K562 (cell line): Measurements from ENCODE around the gene CCR6. TPM values are rescaled to one million over a fixed set of nuclear protein-coding genes. Genes with fewer than 3 reads are reported as not detected.

Experiments used
- ATAC-seq: fragments of 200-7000 bp; cut with Tn5 transposase; 3 replicates; pipeline ENCODE4 v1.9.1; 2020; ENCODE audit warnings: moderate library complexity
- BruUV-seq: library from RNA; stranded (reverse); fragments of 400-500 nt; replicated peaks from 2 replicates; lab custom pipeline; 2021; lab: Mats Ljungman, UMichigan
- CTCF ChIA-PET: fragments of 300-600 bp; formaldehyde crosslinking; extraction: SDS; loops from one replicate; lab custom pipeline; 2021; ENCODE audit warnings: low intra/inter-chr PET ratio; lab: Yijun Ruan, JAX
- POLR2A ChIA-PET: fragments of 300-600, 350-650 bp; sonication (Branson Sonifier 250); formaldehyde crosslinking; extraction: SDS; loops from one replicate; lab custom pipeline; 2021; ENCODE audit warnings: antibody characterized with exemption, inconsistent platforms; lab: Yijun Ruan, JAX
- DNase-seq, 4 experiments: peaks; one replicate each; pipeline versions ENCODE4 v3.0.0 to v3.0.0-alpha.2; 2011 to 2018; ENCODE audit warnings: low spot score in 3 of 4, mixed read lengths in 3 of 4; ENCODE audit errors: extremely low read depth in 1 of 4
- FAIRE-seq: peaks from 2 replicates; lab custom pipeline; 2011; peaks lifted over from hg19 to GRCh38; lab: Jason Lieb, UNC
- H2AFZ ChIP-seq: 2 replicates; pipeline ENCODE4 v1.6.0; 2011; ENCODE audit warnings: low read depth, low read length, control low read depth, inconsistent platforms
- H3K27ac ChIP-seq: fragments of 200-600 bp; 3 replicates; pipeline ENCODE4 v1.8.0; 2011; ENCODE audit warnings: low read depth, mild to moderate bottlenecking, control low read depth, inconsistent platforms, low read length, moderate library complexity, mixed read lengths; ENCODE audit errors: extremely low read depth
- H3K27me3 ChIP-seq, 2 experiments: fragments of 300-600 bp in 1 of 2; 2 replicates in 1 of 2; 3 replicates in 1 of 2; pipeline versions ENCODE4 v1.6.0 to v1.8.0; 2011; ENCODE audit warnings: inconsistent platforms in 2 of 2, low read length in 2 of 2, mild to moderate bottlenecking in 1 of 2, mixed read lengths in 1 of 2, moderate library complexity in 1 of 2; ENCODE audit not compliant: control insufficient read depth in 2 of 2, insufficient read depth in 2 of 2
- H3K36me3 ChIP-seq: fragments of 300-600 bp; 3 replicates; pipeline ENCODE4 v1.8.0; 2011; ENCODE audit warnings: mild to moderate bottlenecking, low read length, inconsistent platforms; ENCODE audit not compliant: control insufficient read depth, insufficient read depth
- H3K4me1 ChIP-seq, 2 experiments: fragments of 200-600 bp in 1 of 2; replicated peaks in 1 of 2; 2 replicates in 1 of 2; 3 replicates in 1 of 2; pipeline versions ENCODE4 v1.5.1 to v1.8.0; 2011; ENCODE audit warnings: inconsistent platforms in 2 of 2, low read length in 2 of 2, mild to moderate bottlenecking in 1 of 2, mixed read lengths in 1 of 2, moderate library complexity in 1 of 2; ENCODE audit not compliant: control insufficient read depth in 2 of 2, insufficient read depth in 2 of 2
- H3K4me2 ChIP-seq: 2 replicates; pipeline ENCODE4 v1.6.1; 2011; ENCODE audit warnings: low read length, control low read depth, inconsistent platforms, mixed read lengths; ENCODE audit not compliant: insufficient read depth
- H3K4me3 ChIP-seq: fragments of 200-600 bp; sonication (generic), shearing (Covaris generic); 2 replicates; pipeline ENCODE4 v1.5.1; 2016; ENCODE audit warnings: control low read depth, inconsistent platforms
- H3K79me2 ChIP-seq: fragments of 200-600 bp; 3 replicates; pipeline ENCODE4 v1.8.0; 2011; ENCODE audit warnings: low read length, inconsistent platforms; ENCODE audit not compliant: control insufficient read depth, insufficient read depth
- H3K9ac ChIP-seq, 2 experiments: 2 replicates each; pipeline versions ENCODE4 v1.6.0 to v1.6.1; 2011; ENCODE audit warnings: low read depth in 2 of 2, low read length in 2 of 2, control low read depth in 1 of 2, inconsistent platforms in 1 of 2, mild to moderate bottlenecking in 1 of 2, mixed read lengths in 1 of 2; ENCODE audit not compliant: insufficient read depth in 1 of 2
- H3K9me1 ChIP-seq: one replicate; pipeline ENCODE4 v1.6.0; 2011; ENCODE audit warnings: inconsistent platforms, mild to moderate bottlenecking, low read length, moderate library complexity; ENCODE audit not compliant: control insufficient read depth, insufficient read depth
- H3K9me3 ChIP-seq: replicated peaks from 2 replicates; pipeline ENCODE4 v1.5.1; 2011; ENCODE audit warnings: low read depth, low read length, inconsistent platforms; ENCODE audit not compliant: control insufficient read depth, insufficient read depth
- H4K20me1 ChIP-seq: replicated peaks from 2 replicates; pipeline ENCODE4 v1.6.1; 2011; ENCODE audit warnings: low read length, inconsistent platforms, mixed read lengths; ENCODE audit not compliant: control insufficient read depth, insufficient read depth
- CSDE1 ChIP-seq, 2 experiments: fragments of 450-650 bp; IDR thresholded peaks; 2 replicates each; pipeline ENCODE4 v1.6.1; 2016; ENCODE audit warnings: mild to moderate bottlenecking in 1 of 2
- EP300 ChIP-seq: IDR thresholded peaks from 2 replicates; pipeline ENCODE4 v1.6.1; 2012; ENCODE audit warnings: low read length, improper control_type of control experiment
- FOXA3 ChIP-seq, 2 experiments: fragments of 450-650 bp in 1 of 2; sonication (generic) in 1 of 2; formaldehyde crosslinking; IDR thresholded peaks in 1 of 2; conservative IDR thresholded peaks in 1 of 2; 2 replicates each; pipeline versions ENCODE4 v1.4.0 to v1.8.0; 2020 to 2022; ENCODE audit warnings: mild to moderate bottlenecking in 2 of 2, missing genetic modification reagents in 1 of 2
- FOXM1 ChIP-seq, 2 experiments: fragments of 450-650 bp in 1 of 2; sonication (generic) in 1 of 2; formaldehyde crosslinking in 1 of 2; IDR thresholded peaks; 2 replicates each; pipeline versions ENCODE4 v1.6.1 to v1.9.0; 2017 to 2022; ENCODE audit warnings: low read depth in 2 of 2, mild to moderate bottlenecking in 2 of 2, missing genetic modification reagents in 1 of 2, moderate library complexity in 1 of 2
- HDAC3 ChIP-seq: fragments of 450-650 bp; IDR thresholded peaks from 2 replicates; pipeline ENCODE4 v1.6.1; 2018; ENCODE audit warnings: borderline replicate concordance, mild to moderate bottlenecking, moderate library complexity; ENCODE audit not compliant: partially characterized antibody
- HDAC6 ChIP-seq: IDR thresholded peaks from 2 replicates; pipeline ENCODE4 v1.6.1; 2012; ENCODE audit warnings: low read depth, mild to moderate bottlenecking, control low read depth, inconsistent platforms, low read length, moderate library complexity
- KAT7 ChIP-seq: sonication (generic); formaldehyde crosslinking; IDR thresholded peaks from 2 replicates; pipeline ENCODE4 v1.8.0; 2022; ENCODE audit warnings: missing genetic modification reagents, mild to moderate bottlenecking, borderline replicate concordance
- L3MBTL2 ChIP-seq: fragments of 450-650 bp; IDR thresholded peaks from 2 replicates; pipeline ENCODE4 v1.6.1; 2016; ENCODE audit warnings: mild to moderate bottlenecking, moderate library complexity
- PHF21A ChIP-seq: fragments of 450-650 bp; IDR thresholded peaks from 2 replicates; pipeline ENCODE4 v1.6.1; 2017; ENCODE audit warnings: low read depth, borderline replicate concordance
- RNF2 ChIP-seq: sonication (generic); IDR thresholded peaks from 2 replicates; pipeline ENCODE4 v1.6.1; 2016
- SMARCB1 ChIP-seq: IDR thresholded peaks from 2 replicates; pipeline ENCODE4 v1.6.1; 2011; ENCODE audit warnings: improper control_type of control experiment, low read depth; ENCODE audit not compliant: insufficient read length
- THRAP3 ChIP-seq: fragments of 450-650 bp; IDR thresholded peaks from 2 replicates; pipeline ENCODE4 v1.6.1; 2016; ENCODE audit warnings: mild to moderate bottlenecking, inconsistent platforms, borderline replicate concordance
- ZNF398 ChIP-seq: fragments of 250-450 bp; sonication (Bioruptor Pico); IDR thresholded peaks from 2 replicates; pipeline ENCODE4 v1.8.0; 2021; ENCODE audit warnings: moderate library complexity, mild to moderate bottlenecking, inconsistent platforms
- ZNF507 ChIP-seq: conservative IDR thresholded peaks from 2 replicates; pipeline ENCODE4 v1.6.1; 2017; ENCODE audit warnings: missing genetic modification characterization, missing compliant biosample characterization
- WGBS: fragments of 100-300 bp; shearing (Covaris generic); methylation state at CpG from one replicate; pipeline ENCODE4 v1.1.6; 2016; ENCODE audit warnings: low coverage, mixed read lengths; ENCODE audit not compliant: insufficient coverage; ENCODE audit errors: missing lambda C conversion rate; 5-methylcytosine and 5-hydroxymethylcytosine counted together
- in situ Hi-C: fragments of 300-500 bp; cut with MboI; formaldehyde crosslinking; loops from 4 replicates; pipeline ENCODE4 v1.15.0; 2018; ENCODE audit warnings: inconsistent platforms, mixed read lengths
- intact Hi-C: fragments of 100-400 bp; cut with micrococcal nuclease; formaldehyde crosslinking; loops from 2 replicates; pipeline ENCODE4 v1.14.2; 2022
- polyA plus RNA-seq, 8 experiments: library from polyadenylated mRNA; depleted of rRNA in 4 of 8; stranded (reverse) in 5 of 8; unstranded in 3 of 8; fragments of >200 nt; fragmentation: Nextera tagmentation in 2 of 8; fragmentation: Illumina TruSeq in 1 of 8; extraction: Ambion mirVana in 2 of 8; extraction: Trizol in 1 of 8; gene quantifications; 2 replicates each; pipeline versions ENCODE4 v1.2.1 to v1.2.3, GENCODE V29; 2011 to 2014; ENCODE audit warnings: inconsistent platforms in 1 of 8, missing spikeins in 1 of 8
- total RNA-seq, 7 experiments: library from RNA; depleted of rRNA in 6 of 7; stranded (reverse); fragments of >200 nt in 6 of 7; fragmentation: Illumina TruSeq in 2 of 7; extraction: Trizol in 2 of 7; gene quantifications; 2 replicates each; pipeline versions ENCODE4 v1.2.1 to v1.2.3, GENCODE V29; 2011 to 2021; ENCODE audit warnings: low replicate concordance in 1 of 7
- TF ChIP-seq, protein P1 (sequence below): sonication (generic); formaldehyde crosslinking; IDR thresholded peaks from 2 replicates; pipeline ENCODE4 v1.8.1; 2022; ENCODE audit warnings: missing genetic modification reagents
- TF ChIP-seq, protein P2 (sequence below): fragments of 450-650 bp; formaldehyde crosslinking; IDR thresholded peaks from 2 replicates; pipeline ENCODE4 v1.4.0; 2022; ENCODE audit warnings: mild to moderate bottlenecking, moderate library complexity
- TF ChIP-seq, protein P3 (sequence below): fragments of 250-450 bp; sonication (Bioruptor Pico); IDR thresholded peaks from 2 replicates; pipeline ENCODE4 v1.5.1; 2021; ENCODE audit warnings: mild to moderate bottlenecking

Gene CCR6
- total and polyA plus RNA-seq, 9 of the 15 experiments (the other 6 are each of a cell fraction or from before 2014, with no cell fraction given) = not detected

DNA sequence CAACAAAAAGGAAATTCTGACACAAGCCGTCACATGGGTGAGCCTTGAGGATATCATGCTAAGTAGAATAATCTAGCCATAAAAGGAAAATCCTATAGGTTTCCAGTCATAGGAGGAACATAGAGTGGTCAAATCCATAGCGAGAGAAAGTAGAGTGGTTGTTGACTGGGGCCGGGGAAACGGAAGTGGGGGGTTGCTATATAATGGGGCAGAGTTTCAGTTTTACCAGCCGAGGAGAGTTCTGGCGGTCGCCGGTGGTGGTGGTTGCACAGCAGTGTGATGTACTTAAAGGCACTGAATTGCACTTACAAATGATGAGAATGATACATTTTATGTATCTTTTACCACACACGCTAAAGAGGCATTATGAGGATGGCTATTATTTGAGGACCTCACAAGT is 30.0 kb downstream of the CCR6 start (continued):
- TF ChIP-seq, protein P1, sequence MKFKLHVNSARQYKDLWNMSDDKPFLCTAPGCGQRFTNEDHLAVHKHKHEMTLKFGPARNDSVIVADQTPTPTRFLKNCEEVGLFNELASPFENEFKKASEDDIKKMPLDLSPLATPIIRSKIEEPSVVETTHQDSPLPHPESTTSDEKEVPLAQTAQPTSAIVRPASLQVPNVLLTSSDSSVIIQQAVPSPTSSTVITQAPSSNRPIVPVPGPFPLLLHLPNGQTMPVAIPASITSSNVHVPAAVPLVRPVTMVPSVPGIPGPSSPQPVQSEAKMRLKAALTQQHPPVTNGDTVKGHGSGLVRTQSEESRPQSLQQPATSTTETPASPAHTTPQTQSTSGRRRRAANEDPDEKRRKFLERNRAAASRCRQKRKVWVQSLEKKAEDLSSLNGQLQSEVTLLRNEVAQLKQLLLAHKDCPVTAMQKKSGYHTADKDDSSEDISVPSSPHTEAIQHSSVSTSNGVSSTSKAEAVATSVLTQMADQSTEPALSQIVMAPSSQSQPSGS (CRISPR knock-in tag) = no peak
- no peak for TF ChIP-seq KAT7 (CRISPR knock-in tag)
- no peak for TF ChIP-seq L3MBTL2
- TF ChIP-seq, protein P2, sequence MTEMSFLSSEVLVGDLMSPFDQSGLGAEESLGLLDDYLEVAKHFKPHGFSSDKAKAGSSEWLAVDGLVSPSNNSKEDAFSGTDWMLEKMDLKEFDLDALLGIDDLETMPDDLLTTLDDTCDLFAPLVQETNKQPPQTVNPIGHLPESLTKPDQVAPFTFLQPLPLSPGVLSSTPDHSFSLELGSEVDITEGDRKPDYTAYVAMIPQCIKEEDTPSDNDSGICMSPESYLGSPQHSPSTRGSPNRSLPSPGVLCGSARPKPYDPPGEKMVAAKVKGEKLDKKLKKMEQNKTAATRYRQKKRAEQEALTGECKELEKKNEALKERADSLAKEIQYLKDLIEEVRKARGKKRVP (CRISPR knock-in tag) = no peak
- no peak for TF ChIP-seq FOXM1 (IDR thresholded peaks at IDR 0.05; ENCODE audit: low read depth)
- no peak for TF ChIP-seq FOXM1 (CRISPR knock-in tag; IDR thresholded peaks at IDR 0.05; ENCODE audit: low read depth)
- no peak for TF ChIP-seq HDAC3
- TF ChIP-seq HDAC6 = no peak

DNA sequence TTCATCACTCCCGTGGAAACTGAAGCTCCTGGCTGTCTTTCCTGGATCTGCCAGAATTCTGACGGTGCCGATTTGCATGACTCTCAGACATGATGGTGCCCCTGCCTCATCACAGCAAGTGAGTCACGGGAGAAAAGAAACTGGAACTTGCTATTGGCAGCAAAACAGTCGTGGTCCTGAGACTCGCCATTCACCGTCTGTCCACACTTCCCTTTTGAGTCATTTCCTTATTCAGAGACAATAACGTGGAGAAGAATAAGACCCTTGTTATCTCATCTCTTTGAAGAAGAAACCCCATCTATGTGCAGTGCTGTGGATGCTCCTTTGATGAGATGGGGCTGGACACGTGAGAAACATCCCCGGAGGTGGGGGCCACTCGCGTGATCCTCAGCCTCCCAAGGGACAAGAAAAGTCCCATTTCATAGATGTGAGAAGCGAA is 30.6 kb downstream of the CCR6 start:
- in situ Hi-C loops (no loop called here), intact Hi-C loops (no loop called here)
- CTCF ChIA-PET = no interaction called here
- Histone ChIP-seq H3K9ac (no peak overlapping the region), H3K9me1 (no peaks in the 10 kb centered on the region), H3K36me3 (no peaks in the 10 kb centered on the region), H3K4me1 (peaks cover 0 to 5% of the 10 kb centered on the region in 2 experiments; a peak in 1 of 5 replicates), H3K79me2 (no peaks in the 10 kb centered on the region), H3K4me2 (no peak overlapping the region), H4K20me1 (no peaks in the 10 kb centered on the region; the same call in 1 of the 2 replicates), H3K9me3 (no peaks in the 10 kb centered on the region), H2AFZ (no peak overlapping the region), H3K27ac (no peak overlapping the region), H3K27me3 (peaks cover 67 to 77% of the 10 kb centered on the region in 2 experiments), H3K4me3 (no peak overlapping the region)
- FAIRE-seq (no peak), DNase-seq (no peak), ATAC-seq (no peak)
- BruUV-seq = no TSS peak
- under 1% methylated on average over 13 of the region's 13 CpGs for WGBS
- POLR2A ChIA-PET = no interaction called here
- TF ChIP-seq RNF2 (no peak), SMARCB1 (no peak), THRAP3 (no peak), ZNF398 (CRISPR knock-in tag) (no peak), ZNF507 (tag) (no peak), PHF21A (no peak), FOXA3 (CRISPR knock-in tag; conservative IDR thresholded peaks at IDR 0.05 in 1 of 2, IDR thresholded peaks at IDR 0.05 in 1 of 2) (no peak), CSDE1 (IDR thresholded peaks at IDR 0.05) (no peak), EP300 (no peak)
- TF ChIP-seq, protein P3, sequence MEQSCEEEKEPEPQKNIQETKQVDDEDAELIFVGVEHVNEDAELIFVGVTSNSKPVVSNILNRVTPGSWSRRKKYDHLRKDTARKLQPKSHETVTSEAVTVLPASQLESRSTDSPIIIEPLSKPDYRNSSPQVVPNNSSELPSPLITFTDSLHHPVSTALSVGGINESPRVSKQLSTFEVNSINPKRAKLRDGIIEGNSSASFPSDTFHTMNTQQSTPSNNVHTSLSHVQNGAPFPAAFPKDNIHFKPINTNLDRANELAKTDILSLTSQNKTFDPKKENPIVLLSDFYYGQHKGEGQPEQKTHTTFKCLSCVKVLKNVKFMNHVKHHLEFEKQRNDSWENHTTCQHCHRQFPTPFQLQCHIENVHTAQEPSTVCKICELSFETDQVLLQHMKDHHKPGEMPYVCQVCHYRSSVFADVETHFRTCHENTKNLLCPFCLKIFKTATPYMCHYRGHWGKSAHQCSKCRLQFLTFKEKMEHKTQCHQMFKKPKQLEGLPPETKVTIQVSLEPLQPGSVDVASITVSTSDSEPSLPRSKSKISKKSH (CRISPR knock-in tag) = no peak
